Mesothelial cell of epicardium (in vitro differentiated cells): ENCODE data around the gene DGKH. TPM values are rescaled to one million over a fixed set of nuclear protein-coding genes. Genes with fewer than 3 reads are reported as not detected.

Experiments
- DNase-seq, 2 experiments: peaks; one replicate each; pipeline ENCODE4 v3.0.0; 2021; ENCODE audit warnings: low spot score in 2 of 2; ENCODE audit not compliant: unreplicated experiment in 2 of 2
- H3K27ac Mint-ChIP-seq: 2 replicates; pipeline ENCODE4 v1.8.0; 2021; ENCODE audit warnings: mixed read lengths
- H3K27me3 Mint-ChIP-seq: 2 replicates; pipeline ENCODE4 v1.8.0; 2021; ENCODE audit warnings: low read depth, mixed read lengths
- H3K36me3 Mint-ChIP-seq: 2 replicates; pipeline ENCODE4 v1.8.0; 2021; ENCODE audit warnings: mixed read lengths
- H3K4me1 Mint-ChIP-seq: 2 replicates; pipeline ENCODE4 v1.8.0; 2021; ENCODE audit warnings: mixed read lengths
- H3K4me3 Mint-ChIP-seq: 2 replicates; pipeline ENCODE4 v1.8.0; 2021; ENCODE audit warnings: mild to moderate bottlenecking, moderate library complexity, mixed read lengths
- H3K9me3 Mint-ChIP-seq: 2 replicates; pipeline ENCODE4 v1.8.0; 2021; ENCODE audit warnings: mixed read lengths
- total RNA-seq: library from RNA; stranded (reverse); gene quantifications from 3 replicates; pipeline ENCODE4 v1.2.1, GENCODE V29; 2021
- TF ChIP-seq, protein P1 (sequence below): fragments of 200-600 bp; sonication (generic); IDR thresholded peaks from one replicate; pipeline ENCODE4 v1.5.0; 2021; ENCODE audit warnings: antibody characterized with exemption; ENCODE audit not compliant: unreplicated experiment

The DGKH gene
- total RNA-seq, 1 donor from 2014 or later, result 9.2 TPM

DNA sequence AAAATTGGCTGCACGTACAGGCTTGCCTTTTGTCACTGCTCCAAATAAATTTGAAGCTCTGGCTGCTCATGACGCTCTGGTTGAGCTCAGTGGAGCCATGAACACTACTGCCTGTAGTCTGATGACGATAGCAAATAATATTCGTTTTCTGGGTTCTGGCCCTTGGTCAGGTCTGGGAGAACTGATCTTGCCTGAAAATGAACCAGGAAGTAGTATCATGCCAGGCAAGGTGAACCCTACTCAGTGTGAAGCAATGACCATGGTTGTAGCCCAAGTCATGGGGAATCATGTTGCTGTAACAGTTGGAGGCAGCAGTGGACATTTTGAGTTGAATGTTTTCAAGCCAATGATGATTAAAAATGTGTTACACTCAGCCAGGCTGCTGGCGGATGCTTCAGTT is 207.4 kb downstream of the DGKH start:
- Mint-ChIP-seq H3K4me3 (no peak overlapping the region), H3K27me3 (peaks cover 2% of the 10 kb centered on the region), H3K36me3 (peaks cover 2% of the 10 kb centered on the region), H3K4me1 (peaks cover 11% of the 10 kb centered on the region), H3K9me3 (peaks cover 6% of the 10 kb centered on the region), H3K27ac (no peak overlapping the region)
- no peak for DNase-seq
- TF ChIP-seq, protein P1, sequence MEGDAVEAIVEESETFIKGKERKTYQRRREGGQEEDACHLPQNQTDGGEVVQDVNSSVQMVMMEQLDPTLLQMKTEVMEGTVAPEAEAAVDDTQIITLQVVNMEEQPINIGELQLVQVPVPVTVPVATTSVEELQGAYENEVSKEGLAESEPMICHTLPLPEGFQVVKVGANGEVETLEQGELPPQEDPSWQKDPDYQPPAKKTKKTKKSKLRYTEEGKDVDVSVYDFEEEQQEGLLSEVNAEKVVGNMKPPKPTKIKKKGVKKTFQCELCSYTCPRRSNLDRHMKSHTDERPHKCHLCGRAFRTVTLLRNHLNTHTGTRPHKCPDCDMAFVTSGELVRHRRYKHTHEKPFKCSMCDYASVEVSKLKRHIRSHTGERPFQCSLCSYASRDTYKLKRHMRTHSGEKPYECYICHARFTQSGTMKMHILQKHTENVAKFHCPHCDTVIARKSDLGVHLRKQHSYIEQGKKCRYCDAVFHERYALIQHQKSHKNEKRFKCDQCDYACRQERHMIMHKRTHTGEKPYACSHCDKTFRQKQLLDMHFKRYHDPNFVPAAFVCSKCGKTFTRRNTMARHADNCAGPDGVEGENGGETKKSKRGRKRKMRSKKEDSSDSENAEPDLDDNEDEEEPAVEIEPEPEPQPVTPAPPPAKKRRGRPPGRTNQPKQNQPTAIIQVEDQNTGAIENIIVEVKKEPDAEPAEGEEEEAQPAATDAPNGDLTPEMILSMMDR, result no peak

DNA sequence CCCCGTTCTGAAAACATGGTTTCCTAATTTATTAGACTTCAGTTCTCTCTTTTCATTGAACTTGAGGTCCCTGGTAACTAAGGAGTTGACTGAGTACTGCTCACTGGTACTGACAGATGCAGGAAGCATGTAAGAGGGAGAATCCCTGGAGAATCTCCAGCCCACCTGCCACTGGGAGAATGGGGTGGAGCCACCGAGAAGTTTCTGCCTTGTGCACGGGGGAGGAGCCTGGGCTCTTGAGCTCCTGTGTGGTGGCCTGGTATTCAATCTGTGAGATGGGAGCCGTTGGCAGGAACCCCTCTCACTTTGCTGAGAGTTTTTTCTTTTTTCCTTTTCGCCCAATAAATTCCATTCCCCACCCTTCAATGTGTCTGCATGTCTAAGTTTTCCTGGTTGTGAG is 210.3 kb downstream of the DGKH start:
- H3K9me3 Mint-ChIP-seq, result peaks cover 16% of the 10 kb centered on the region
- peaks cover 6% of the 10 kb centered on the region for H3K36me3 Mint-ChIP-seq
- no peaks in the 10 kb centered on the region for H3K27me3 Mint-ChIP-seq
- no peak for DNase-seq
- TF ChIP-seq, protein P1, result no peak
- H3K4me1 Mint-ChIP-seq, result peaks cover 11% of the 10 kb centered on the region
- H3K4me3 Mint-ChIP-seq, result no peak overlapping the region
- H3K27ac Mint-ChIP-seq, result no peak overlapping the region

DNA sequence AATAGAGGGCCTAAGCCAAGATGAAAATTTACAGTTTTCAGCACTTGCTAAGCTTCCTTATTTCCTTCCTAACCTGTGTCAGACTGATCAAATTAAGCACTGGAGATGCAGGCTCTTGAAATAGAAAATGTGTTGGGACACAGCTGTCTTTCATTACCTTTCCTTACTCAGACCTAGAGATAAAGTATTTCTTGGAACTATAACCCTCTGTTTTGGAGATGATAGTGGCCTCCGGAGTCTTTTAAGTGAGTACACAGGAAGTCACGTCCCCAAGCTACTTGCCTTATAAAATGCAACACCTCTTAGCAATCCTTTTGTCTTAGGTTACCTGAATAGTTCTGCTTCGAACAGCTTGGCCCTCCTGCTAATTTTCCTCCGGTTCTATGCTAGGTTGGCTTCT is 211.1 kb downstream of the DGKH start:
- Mint-ChIP-seq H3K4me1 (peaks cover 13% of the 10 kb centered on the region), H3K36me3 (peaks cover 6% of the 10 kb centered on the region), H3K9me3 (peaks cover 16% of the 10 kb centered on the region), H3K27ac (no peak overlapping the region), H3K4me3 (no peak overlapping the region), H3K27me3 (no peaks in the 10 kb centered on the region)
- TF ChIP-seq, protein P1, result no peak
- no peak for DNase-seq

DNA sequence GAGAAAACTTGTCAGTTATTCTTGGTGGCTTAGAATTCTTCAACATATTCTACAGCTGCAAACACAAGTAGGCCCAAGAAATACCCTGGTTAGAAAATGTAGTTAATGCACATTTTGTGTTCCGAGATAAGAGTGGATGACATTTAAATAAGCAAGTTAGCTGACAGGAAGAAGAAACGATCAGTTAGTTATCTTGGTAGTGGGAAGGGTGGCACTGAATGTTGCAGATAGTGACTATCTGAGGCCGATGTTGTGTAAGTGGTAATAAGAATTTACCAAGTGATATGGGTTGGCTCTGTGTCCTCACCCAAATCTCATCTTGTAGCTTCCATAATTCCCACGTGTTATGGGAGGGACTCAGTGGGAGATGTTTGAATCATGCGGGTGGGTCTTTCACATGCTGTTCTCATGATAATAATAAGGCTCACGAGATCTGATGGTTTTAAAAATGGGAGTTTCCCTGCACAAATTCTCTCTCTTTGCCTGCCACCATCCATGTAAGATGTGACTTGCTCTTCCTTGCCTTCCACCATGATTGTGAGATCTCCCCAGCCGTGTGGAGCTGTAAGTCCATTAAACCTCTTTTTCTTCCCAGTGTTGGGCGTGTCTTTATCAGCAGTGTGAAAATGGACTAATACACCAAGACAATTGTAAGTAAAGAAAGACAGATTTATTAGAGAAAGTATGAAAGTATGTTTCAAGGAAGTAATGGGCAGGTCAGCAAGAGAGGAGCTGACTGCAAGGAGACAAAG is 212.6 kb downstream of the DGKH start:
- H3K27ac Mint-ChIP-seq, result no peak overlapping the region
- H3K4me3 Mint-ChIP-seq, result no peak overlapping the region
- H3K36me3 Mint-ChIP-seq, result peaks cover 6% of the 10 kb centered on the region
- H3K9me3 Mint-ChIP-seq, result peaks cover 16% of the 10 kb centered on the region
- TF ChIP-seq, protein P1, result no peak
- no peaks in the 10 kb centered on the region for H3K27me3 Mint-ChIP-seq
- DNase-seq, result no peak
- H3K4me1 Mint-ChIP-seq, result peaks cover 14% of the 10 kb centered on the region

DNA sequence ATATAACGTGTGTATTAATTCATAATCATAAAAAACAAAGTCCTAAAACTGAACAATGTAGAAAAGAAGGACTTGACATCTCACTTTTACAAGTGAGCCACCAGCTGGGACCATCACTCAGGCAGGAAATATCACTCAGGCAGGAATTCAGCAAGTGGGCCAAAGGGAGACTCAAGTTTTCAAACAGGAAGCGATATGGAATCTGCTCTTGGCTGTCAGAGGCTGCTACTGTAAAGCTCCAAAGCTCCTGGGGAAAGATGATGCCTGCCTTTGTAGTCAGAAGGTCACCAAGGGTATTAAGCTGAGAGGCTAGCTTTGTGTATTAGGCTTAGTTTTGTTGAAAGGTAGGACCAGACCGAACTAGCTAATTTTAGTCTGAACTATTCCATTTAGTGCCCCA is 218.0 kb downstream of the DGKH start:
- H3K27me3 Mint-ChIP-seq, result no peaks in the 10 kb centered on the region
- H3K27ac Mint-ChIP-seq, result no peak overlapping the region
- H3K4me1 Mint-ChIP-seq, result peaks cover 26% of the 10 kb centered on the region
- peaks cover under 1% of the 10 kb centered on the region for H3K36me3 Mint-ChIP-seq
- H3K4me3 Mint-ChIP-seq, result no peak overlapping the region
- TF ChIP-seq, protein P1, result no peak
- no peak for DNase-seq
- H3K9me3 Mint-ChIP-seq, result peaks cover 18% of the 10 kb centered on the region
